ENCODE data around the gene PPP1R15B.

PPP1R15B gene

GRCh38 chr1:204400882-204401510, 10.6 kb downstream of the PPP1R15B start:
- TF ChIP-seq CTCF (conservative IDR thresholded peaks at IDR 0.05; ENCODE audit: low read length), result no peak
- no peak overlapping the region for H3K4me3 ChIP-seq (ENCODE audit: low read length)
- DNase-seq (ENCODE audit: low read depth), result no peak

GRCh38 chr1:204398197-204399125, 13.2 kb downstream of the PPP1R15B start:
- H3K4me3 ChIP-seq (ENCODE audit: low read length), result no peak overlapping the region
- peak; percentile 69 for DNase-seq (ENCODE audit: low read depth)
- TF ChIP-seq CTCF (conservative IDR thresholded peaks at IDR 0.05; ENCODE audit: low read length), result peak; percentile 86

- no peak for DNase-seq (ENCODE audit: low read depth)
- no peak overlapping the region for H3K4me3 ChIP-seq (ENCODE audit: low read length)
- no peak for TF ChIP-seq CTCF (conservative IDR thresholded peaks at IDR 0.05; ENCODE audit: low read length)
These were observed 15.5 kb downstream of the PPP1R15B start for GRCh38 chr1:204396015-204396583.

- H3K4me3 ChIP-seq (ENCODE audit: low read length), result no peak overlapping the region
- DNase-seq (ENCODE audit: low read depth), result no peak
- no peak for TF ChIP-seq CTCF (conservative IDR thresholded peaks at IDR 0.05; ENCODE audit: low read length)
These were observed 20.0 kb downstream of the PPP1R15B start for GRCh38 chr1:204391629-204392028.

GRCh38 chr1:204390751-204391466, 20.7 kb downstream of the PPP1R15B start:
- TF ChIP-seq CTCF (conservative IDR thresholded peaks at IDR 0.05; ENCODE audit: low read length), result no peak
- no peak overlapping the region for H3K4me3 ChIP-seq (ENCODE audit: low read length)
- peak; percentile 50 for DNase-seq (ENCODE audit: low read depth)

GRCh38 chr1:204385727-204386126, 25.9 kb downstream of the PPP1R15B start:
- no peak overlapping the region for H3K4me3 ChIP-seq (ENCODE audit: low read length)
- no peak for DNase-seq (ENCODE audit: low read depth)
- TF ChIP-seq CTCF (conservative IDR thresholded peaks at IDR 0.05; ENCODE audit: low read length), result no peak
